SK-N-SH treated with all-trans-retinoic acid at 6 μM for 48 hours (cell line): ENCODE data around the gene TTC34.

Experiments
- ATAC-seq: fragments of 200-7000 bp; cut with Tn5 transposase; 3 replicates; pipeline ENCODE4 v1.9.1; 2020; ENCODE audit warnings: mild to moderate bottlenecking, moderate library complexity
- ARNTL ChIP-seq: fragments of 450-650 bp; formaldehyde crosslinking; IDR thresholded peaks from 2 replicates; pipeline ENCODE4 v1.5.0; 2020; ENCODE audit warnings: low read depth, mild to moderate bottlenecking, moderate library complexity, borderline replicate concordance
- BACH2 ChIP-seq: fragments of 250-450 bp; sonication (Bioruptor Pico); IDR thresholded peaks from 2 replicates; pipeline ENCODE4 v1.9.0; 2021; ENCODE audit warnings: mild to moderate bottlenecking, borderline replicate concordance
- CREB5 ChIP-seq: fragments of 250-450 bp; sonication (Bioruptor Pico); IDR thresholded peaks from 2 replicates; pipeline ENCODE4 v1.5.1; 2020; ENCODE audit warnings: low read depth, mild to moderate bottlenecking, moderate library complexity
- CSDC2 ChIP-seq: fragments of 250-450 bp; sonication (Bioruptor Pico); IDR thresholded peaks from 2 replicates; pipeline ENCODE4 v1.5.0; 2020; ENCODE audit warnings: mild to moderate bottlenecking, moderate library complexity
- CSRNP3 ChIP-seq: fragments of 250-450 bp; sonication (Bioruptor Pico); IDR thresholded peaks from 2 replicates; pipeline ENCODE4 v1.5.1; 2021; ENCODE audit warnings: mild to moderate bottlenecking, moderate library complexity
- ESRRG ChIP-seq: fragments of 250-450 bp; sonication (Bioruptor Pico); IDR thresholded peaks from 2 replicates; pipeline ENCODE4 v1.6.1; 2021; ENCODE audit warnings: mild to moderate bottlenecking
- GLIS3 ChIP-seq: fragments of 250-450 bp; sonication (Bioruptor Pico); IDR thresholded peaks from 2 replicates; pipeline ENCODE4 v1.5.0; 2020; ENCODE audit warnings: mild to moderate bottlenecking, moderate library complexity
- ISL1 ChIP-seq: fragments of 250-450 bp; sonication (Bioruptor Pico); IDR thresholded peaks from 2 replicates; pipeline ENCODE4 v2.1.2; 2022; ENCODE audit warnings: mild to moderate bottlenecking, moderate library complexity
- OSR1 ChIP-seq: fragments of 250-450 bp; sonication (Bioruptor Pico); IDR thresholded peaks from 2 replicates; pipeline ENCODE4 v1.8.0; 2022; ENCODE audit warnings: moderate library complexity, mild to moderate bottlenecking, inconsistent platforms
- PATZ1 ChIP-seq: fragments of 250-450 bp; sonication (Bioruptor Pico); IDR thresholded peaks from 2 replicates; pipeline ENCODE4 v1.8.0; 2020; ENCODE audit warnings: mild to moderate bottlenecking, moderate library complexity, borderline replicate concordance
- POU6F1 ChIP-seq: fragments of 250-450 bp; sonication (Bioruptor Pico); IDR thresholded peaks from 2 replicates; pipeline ENCODE4 v1.8.0; 2021; ENCODE audit warnings: low read depth, mild to moderate bottlenecking, moderate library complexity, borderline replicate concordance
- PPARA ChIP-seq: fragments of 250-450 bp; sonication (Bioruptor Pico); IDR thresholded peaks from 2 replicates; pipeline ENCODE4 v1.5.0; 2020; ENCODE audit warnings: mild to moderate bottlenecking, borderline replicate concordance
- RARB ChIP-seq: fragments of 250-450 bp; sonication (Bioruptor Pico); IDR thresholded peaks from 2 replicates; pipeline ENCODE4 v1.8.0; 2021; ENCODE audit warnings: mild to moderate bottlenecking, moderate library complexity
- SNAI2 ChIP-seq: fragments of 250-450 bp; sonication (Bioruptor Pico); IDR thresholded peaks from 2 replicates; pipeline ENCODE4 v1.5.0; 2020; ENCODE audit warnings: mild to moderate bottlenecking, moderate library complexity
- TCF4 ChIP-seq: fragments of 250-450 bp; sonication (Bioruptor Pico); IDR thresholded peaks from 2 replicates; pipeline ENCODE4 v1.8.0; 2021; ENCODE audit warnings: mild to moderate bottlenecking, moderate library complexity, borderline replicate concordance
- TOX ChIP-seq: fragments of 250-450 bp; sonication (Bioruptor Pico); IDR thresholded peaks from 2 replicates; pipeline ENCODE4 v1.8.0; 2021; ENCODE audit warnings: mild to moderate bottlenecking, moderate library complexity, borderline replicate concordance
- TSHZ2 ChIP-seq: fragments of 250-450 bp; sonication (Bioruptor Pico); IDR thresholded peaks from 2 replicates; pipeline ENCODE4 v1.5.0; 2020; ENCODE audit warnings: mild to moderate bottlenecking, moderate library complexity
- ZC3H10 ChIP-seq: fragments of 250-450 bp; sonication (Bioruptor Pico); IDR thresholded peaks from 2 replicates; pipeline ENCODE4 v1.5.1; 2021; ENCODE audit warnings: mild to moderate bottlenecking, moderate library complexity
- ZFP3 ChIP-seq: fragments of 250-450 bp; sonication (Bioruptor Pico); IDR thresholded peaks from 2 replicates; pipeline ENCODE4 v1.5.0; 2020; ENCODE audit warnings: mild to moderate bottlenecking, moderate library complexity
- ZFP30 ChIP-seq: fragments of 450-650 bp; formaldehyde crosslinking; IDR thresholded peaks from 2 replicates; pipeline ENCODE4 v1.5.0; 2022; ENCODE audit warnings: mild to moderate bottlenecking, moderate library complexity
- ZNF565 ChIP-seq: fragments of 450-650 bp; formaldehyde crosslinking; conservative IDR thresholded peaks from 2 replicates; pipeline ENCODE4 v1.5.0; 2020; ENCODE audit warnings: low read depth, mild to moderate bottlenecking, moderate library complexity
- ZNF70 ChIP-seq: fragments of 450-650 bp; formaldehyde crosslinking; IDR thresholded peaks from 2 replicates; pipeline ENCODE4 v1.5.0; 2020; ENCODE audit warnings: mild to moderate bottlenecking, moderate library complexity
- ZNF8 ChIP-seq: fragments of 450-650 bp; formaldehyde crosslinking; IDR thresholded peaks from 2 replicates; pipeline ENCODE4 v1.5.0; 2020; ENCODE audit warnings: mild to moderate bottlenecking, moderate library complexity

The TTC34 gene

GRCh38 chr1:2603521-2604155, 197.9 kb downstream of the TTC34 start:
- TF ChIP-seq ZNF8 (CRISPR knock-in tag) (no peak), ISL1 (CRISPR knock-in tag) (no peak), CSDC2 (CRISPR knock-in tag) (no peak), PATZ1 (CRISPR knock-in tag) (no peak), TCF4 (CRISPR knock-in tag) (no peak), POU6F1 (CRISPR knock-in tag) (no peak), GLIS3 (no peak), BACH2 (no peak), ZFP3 (CRISPR knock-in tag) (no peak), ARNTL (CRISPR knock-in tag) (no peak), CSRNP3 (CRISPR knock-in tag) (no peak), SNAI2 (CRISPR knock-in tag) (no peak), CREB5 (CRISPR knock-in tag) (no peak), OSR1 (CRISPR knock-in tag) (no peak), ZC3H10 (CRISPR knock-in tag) (no peak), ZNF70 (CRISPR knock-in tag) (no peak), TOX (no peak), PPARA (no peak), ESRRG (CRISPR knock-in tag) (no peak), ZFP30 (no peak)
- no peak for ATAC-seq

- TF ChIP-seq POU6F1 (CRISPR knock-in tag) (no peak), TCF4 (CRISPR knock-in tag) (no peak), SNAI2 (CRISPR knock-in tag) (no peak), OSR1 (CRISPR knock-in tag) (no peak), TOX (no peak), ZFP30 (no peak), ZFP3 (CRISPR knock-in tag) (no peak), ARNTL (CRISPR knock-in tag) (no peak)
- no peak; the same call in 2 of the 3 replicates for ATAC-seq
Observed at GRCh38 chr1:2602866-2603520, 198.5 kb downstream of the TTC34 start.

GRCh38 chr1:2602311-2602835, 199.1 kb downstream of the TTC34 start:
- ATAC-seq: no peak
- TF ChIP-seq RARB (CRISPR knock-in tag) (no peak), GLIS3 (no peak), CSDC2 (CRISPR knock-in tag) (no peak), TCF4 (CRISPR knock-in tag) (no peak), ZNF565 (CRISPR knock-in tag) (no peak), OSR1 (CRISPR knock-in tag) (no peak), BACH2 (no peak), ESRRG (CRISPR knock-in tag) (no peak), ZC3H10 (CRISPR knock-in tag) (no peak), ZFP3 (CRISPR knock-in tag) (no peak), TSHZ2 (CRISPR knock-in tag) (no peak), ISL1 (CRISPR knock-in tag) (no peak), PPARA (no peak), ZNF8 (CRISPR knock-in tag) (no peak), PATZ1 (CRISPR knock-in tag) (no peak), ZFP30 (no peak)
